Osteoblast (primary cell): ENCODE measurements around the gene ANKRD33B. TPM values are rescaled to one million over a fixed set of nuclear protein-coding genes. Genes with fewer than 3 reads are reported as not detected.

Source experiments
- DNase-seq: peaks from one replicate; pipeline ENCODE4 v3.0.0; 2011; ENCODE audit warnings: low spot score, mixed read lengths; ENCODE audit not compliant: insufficient read length; ENCODE audit errors: missing footprints
- H2AFZ ChIP-seq: 2 replicates; pipeline ENCODE4 v1.6.0; 2011; ENCODE audit warnings: mild to moderate bottlenecking, low read length
- H3K27ac ChIP-seq: 2 replicates; pipeline ENCODE4 v1.5.1; 2011; ENCODE audit warnings: mild to moderate bottlenecking, low read depth, low read length, moderate library complexity
- H3K27me3 ChIP-seq: 2 replicates; pipeline ENCODE4 v1.6.0; 2012; ENCODE audit warnings: mild to moderate bottlenecking, control low read depth, inconsistent platforms, low read length, moderate library complexity; ENCODE audit not compliant: insufficient read depth
- H3K36me3 ChIP-seq: 2 replicates; pipeline ENCODE4 v1.5.1; 2011; ENCODE audit warnings: mild to moderate bottlenecking, low read length, control low read depth, moderate library complexity; ENCODE audit not compliant: insufficient read depth
- H3K4me1 ChIP-seq: 2 replicates; pipeline ENCODE4 v1.5.1; 2011; ENCODE audit warnings: mild to moderate bottlenecking, low read length, control low read depth, moderate library complexity; ENCODE audit not compliant: insufficient read depth
- H3K4me2 ChIP-seq: 2 replicates; pipeline ENCODE4 v1.6.0; 2011; ENCODE audit warnings: mild to moderate bottlenecking, low read length; ENCODE audit not compliant: insufficient read depth
- H3K4me3 ChIP-seq: fragments of 200-600 bp; sonication (generic); 3 replicates; pipeline ENCODE4 v1.5.1; 2012; ENCODE audit warnings: mild to moderate bottlenecking, low read length, inconsistent platforms; ENCODE audit not compliant: insufficient read depth
- H3K79me2 ChIP-seq: 2 replicates; pipeline ENCODE4 v1.6.0; 2012; ENCODE audit warnings: mild to moderate bottlenecking, low read length, control low read depth, inconsistent platforms; ENCODE audit not compliant: insufficient read depth
- H3K9me3 ChIP-seq: 2 replicates; pipeline ENCODE4 v1.5.1; 2011; ENCODE audit warnings: low read depth, low read length, control low read depth
- H4K20me1 ChIP-seq: 2 replicates; pipeline ENCODE4 v1.6.0; 2012; ENCODE audit warnings: mild to moderate bottlenecking, low read length, control low read depth; ENCODE audit not compliant: insufficient read depth
- CTCF ChIP-seq: IDR thresholded peaks from 2 replicates; pipeline ENCODE4 v1.5.1; 2011; ENCODE audit warnings: mild to moderate bottlenecking, low read depth, low read length, moderate library complexity; ENCODE audit errors: extremely low read depth
- total RNA-seq: library from RNA; depleted of rRNA; stranded (reverse); fragments of >200 nt; gene quantifications from 2 replicates; pipeline ENCODE4 v1.2.3, GENCODE V29; 2012

The ANKRD33B gene
- total RNA-seq, 1 donor, result 5.1 TPM

GRCh38 chr5:10540036-10540544 lies 23.8 kb upstream of the ANKRD33B start:
- Histone ChIP-seq H3K36me3 (no peaks in the 10 kb centered on the region), H3K4me2 (no peak overlapping the region), H2AFZ (no peak overlapping the region), H3K4me3 (no peak overlapping the region), H3K79me2 (no peaks in the 10 kb centered on the region), H3K9me3 (no peaks in the 10 kb centered on the region), H4K20me1 (no peaks in the 10 kb centered on the region), H3K4me1 (peaks cover 20% of the 10 kb centered on the region), H3K27me3 (peaks cover 4% of the 10 kb centered on the region), H3K27ac (no peak overlapping the region)
- DNase-seq, result no peak
- no peak for TF ChIP-seq CTCF

GRCh38 chr5:10540951-10541646 lies 22.8 kb upstream of the ANKRD33B start:
- H3K79me2 ChIP-seq, result no peaks in the 10 kb centered on the region
- H3K9me3 ChIP-seq, result no peaks in the 10 kb centered on the region
- no peak overlapping the region for H3K4me2 ChIP-seq
- TF ChIP-seq CTCF, result no peak
- H3K27ac ChIP-seq, result no peak overlapping the region
- no peak for DNase-seq
- no peak overlapping the region for H3K4me3 ChIP-seq
- H3K27me3 ChIP-seq, result peaks cover 8% of the 10 kb centered on the region
- no peak overlapping the region for H2AFZ ChIP-seq
- H4K20me1 ChIP-seq, result no peaks in the 10 kb centered on the region
- no peaks in the 10 kb centered on the region for H3K36me3 ChIP-seq
- peaks cover 20% of the 10 kb centered on the region for H3K4me1 ChIP-seq

GRCh38 chr5:10542055-10542550 lies 21.8 kb upstream of the ANKRD33B start:
- H2AFZ ChIP-seq, result no peak overlapping the region
- DNase-seq, result peak; percentile 85
- no peak overlapping the region for H3K4me3 ChIP-seq
- H3K36me3 ChIP-seq, result no peaks in the 10 kb centered on the region
- no peak for TF ChIP-seq CTCF
- H3K27ac ChIP-seq, result no peak overlapping the region
- H3K4me2 ChIP-seq, result no peak overlapping the region
- H3K9me3 ChIP-seq, result no peaks in the 10 kb centered on the region
- no peaks in the 10 kb centered on the region for H3K79me2 ChIP-seq
- peaks cover 20% of the 10 kb centered on the region for H3K4me1 ChIP-seq
- H3K27me3 ChIP-seq, result peaks cover 11% of the 10 kb centered on the region
- H4K20me1 ChIP-seq, result no peaks in the 10 kb centered on the region

GRCh38 chr5:10543585-10544040 lies 20.3 kb upstream of the ANKRD33B start:
- Histone ChIP-seq H3K27ac (no peak overlapping the region), H3K36me3 (no peaks in the 10 kb centered on the region), H3K4me1 (peaks cover 9% of the 10 kb centered on the region), H3K4me2 (no peak overlapping the region), H3K4me3 (no peak overlapping the region), H4K20me1 (no peaks in the 10 kb centered on the region), H2AFZ (no peak overlapping the region), H3K79me2 (no peaks in the 10 kb centered on the region), H3K9me3 (no peaks in the 10 kb centered on the region), H3K27me3 (peaks cover 11% of the 10 kb centered on the region)
- TF ChIP-seq CTCF, result no peak
- no peak for DNase-seq
